HG03060 (cell line): ENCODE data around the gene ARMC9.

Experiments used
- ATAC-seq: cut with Tn5 transposase; IDR thresholded peaks from one replicate; pipeline ENCODE4 v1.9.1; 2021; ENCODE audit warnings: low read depth, moderate number of reproducible peaks; ENCODE audit not compliant: unreplicated experiment

The ARMC9 gene

GRCh38 chr2:231357931-231358330, 159.5 kb downstream of the ARMC9 start:
- no peak for ATAC-seq

GRCh38 chr2:231359441-231359840, 161.0 kb downstream of the ARMC9 start:
- no peak for ATAC-seq

- ATAC-seq, result no peak
Measured at GRCh38 chr2:231359948-231360347, 161.5 kb downstream of the ARMC9 start.

GRCh38 chr2:231360401-231360800, 162.0 kb downstream of the ARMC9 start:
- ATAC-seq, result no peak

- no peak for ATAC-seq
Measured at GRCh38 chr2:231360881-231361371, 162.5 kb downstream of the ARMC9 start.

- peak; percentile 65 for ATAC-seq
Measured at GRCh38 chr2:231361701-231362554, 163.5 kb downstream of the ARMC9 start.

- no peak for ATAC-seq
Measured at GRCh38 chr2:231362555-231363184, 164.2 kb downstream of the ARMC9 start.

GRCh38 chr2:231364061-231364460, 165.6 kb downstream of the ARMC9 start:
- ATAC-seq, result no peak

- no peak for ATAC-seq
Measured at GRCh38 chr2:231364961-231365810, 166.8 kb downstream of the ARMC9 start.

GRCh38 chr2:231367178-231367577, 168.7 kb downstream of the ARMC9 start:
- no peak for ATAC-seq

GRCh38 chr2:231369580-231370428, 171.4 kb downstream of the ARMC9 start:
- no peak for ATAC-seq

- ATAC-seq, result no peak
Measured at GRCh38 chr2:231370429-231370748, 172.0 kb downstream of the ARMC9 start.

GRCh38 chr2:231370749-231371429, 172.5 kb downstream of the ARMC9 start:
- no peak for ATAC-seq

GRCh38 chr2:231371430-231372054, 173.1 kb downstream of the ARMC9 start:
- ATAC-seq, result no peak

- no peak for ATAC-seq
Measured at GRCh38 chr2:231372326-231372725, 173.9 kb downstream of the ARMC9 start.

- ATAC-seq, result no peak
Measured at GRCh38 chr2:231373184-231373583, 174.8 kb downstream of the ARMC9 start.

- ATAC-seq, result no peak
Measured at GRCh38 chr2:231373786-231374349, 175.4 kb downstream of the ARMC9 start.

GRCh38 chr2:231374771-231375170, 176.3 kb downstream of the ARMC9 start:
- ATAC-seq, result no peak
